Midbrain (tissue), 1 donor: ENCODE results near the gene C2CD4C.
"Not testable (repeated sequence)": the region's sequence is repeated elsewhere in the genome, so short reads cannot be mapped to it uniquely, and the experiment has no call there.

Source experiments
- DNase-seq: peaks from one replicate; lab custom pipeline; 2025; lab: John Stamatoyannopoulos, UW

The C2CD4C gene

DNA sequence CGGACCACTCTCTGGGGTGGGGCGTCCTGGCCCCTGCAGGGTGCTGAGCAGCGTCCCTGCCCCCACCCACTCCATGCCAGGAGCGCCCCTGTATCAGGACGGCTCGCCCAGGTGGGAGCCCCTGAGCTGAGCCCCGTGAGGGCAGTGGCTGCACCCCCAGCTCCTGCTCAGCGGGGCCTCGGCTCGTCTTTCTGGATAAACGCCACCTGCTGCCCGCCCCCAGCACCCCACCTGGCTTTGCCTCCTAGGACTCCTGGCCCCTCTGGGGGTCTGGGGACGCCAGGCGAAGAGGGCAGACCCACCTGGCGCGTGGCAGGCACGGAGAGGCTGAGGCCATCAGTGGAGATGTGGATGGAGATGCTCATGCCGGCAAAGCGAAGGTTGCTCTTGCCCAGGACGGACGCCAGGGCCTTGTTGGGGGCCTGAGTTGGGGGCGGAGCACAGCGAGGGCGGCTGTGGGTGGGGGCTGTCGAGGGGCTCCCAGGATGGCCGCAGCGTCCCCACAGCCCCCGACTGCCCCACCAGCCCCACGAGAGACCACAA, 29.5 kb upstream of the C2CD4C start:
- DNase-seq, result no peak

- DNase-seq, result no peak
Observed at GRCh38 chr19:437041-437440, 28.1 kb upstream of the C2CD4C start.

DNA sequence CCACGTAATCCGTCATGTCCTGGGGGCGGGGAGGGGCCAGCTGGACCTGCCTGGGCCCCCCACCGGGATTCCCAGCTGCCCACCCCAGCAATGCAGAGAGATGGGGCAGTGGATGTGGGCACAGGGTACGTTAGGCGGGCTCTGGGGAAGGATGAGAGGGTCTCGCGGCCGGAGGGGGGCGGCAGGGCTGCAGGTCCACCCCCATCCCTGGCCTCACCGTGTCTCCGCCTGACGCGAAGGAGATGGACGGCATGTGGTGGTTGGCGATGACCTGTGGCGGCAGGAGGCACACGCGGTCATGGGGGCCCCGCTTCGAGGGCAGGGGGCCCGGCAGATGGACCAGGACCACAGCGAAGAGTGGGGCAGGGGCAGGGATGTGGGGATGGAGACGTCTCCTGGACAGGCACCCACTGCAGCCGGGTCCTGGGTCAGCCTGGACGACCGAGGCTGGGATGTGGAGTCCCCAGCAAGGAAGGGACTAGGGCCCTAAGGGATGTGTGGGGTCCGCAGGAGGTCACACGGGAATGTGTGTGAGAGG, 27.5 kb upstream of the C2CD4C start:
- DNase-seq, result no peak

GRCh38 chr19:435707-436412, 26.9 kb upstream of the C2CD4C start:
- DNase-seq, result no peak

DNA sequence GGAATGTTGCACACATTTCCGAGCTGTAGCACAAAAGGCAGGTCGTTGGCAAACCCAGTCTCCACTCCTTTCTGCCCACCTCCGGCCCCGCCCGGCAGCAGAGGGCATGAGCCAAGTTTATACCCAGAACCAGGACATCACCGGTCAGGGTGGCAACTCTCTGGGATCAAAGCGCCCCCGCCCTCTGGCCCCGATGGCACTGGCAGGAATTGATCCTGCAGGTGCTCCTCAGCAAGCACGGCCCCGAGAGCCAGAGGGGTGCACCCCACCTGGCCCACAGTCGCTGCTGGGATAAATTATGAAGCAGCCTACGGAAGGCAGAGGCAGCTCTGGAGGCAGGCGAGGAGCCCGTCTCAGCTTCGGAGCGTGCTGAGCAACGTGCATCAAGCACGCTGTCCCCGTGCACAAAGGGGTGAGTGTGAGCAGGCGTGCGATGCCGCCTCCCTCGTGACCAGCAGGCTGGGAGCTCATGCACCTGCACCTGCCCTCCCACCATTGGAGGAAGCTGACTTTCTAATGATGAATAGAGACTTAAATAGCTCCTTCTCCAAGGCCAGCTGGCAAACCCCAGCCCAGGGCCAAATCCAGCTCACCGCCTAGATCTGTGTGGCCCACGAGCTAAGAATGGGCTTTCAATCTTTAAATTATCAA, 26.2 kb upstream of the C2CD4C start:
- no peak for DNase-seq

DNA sequence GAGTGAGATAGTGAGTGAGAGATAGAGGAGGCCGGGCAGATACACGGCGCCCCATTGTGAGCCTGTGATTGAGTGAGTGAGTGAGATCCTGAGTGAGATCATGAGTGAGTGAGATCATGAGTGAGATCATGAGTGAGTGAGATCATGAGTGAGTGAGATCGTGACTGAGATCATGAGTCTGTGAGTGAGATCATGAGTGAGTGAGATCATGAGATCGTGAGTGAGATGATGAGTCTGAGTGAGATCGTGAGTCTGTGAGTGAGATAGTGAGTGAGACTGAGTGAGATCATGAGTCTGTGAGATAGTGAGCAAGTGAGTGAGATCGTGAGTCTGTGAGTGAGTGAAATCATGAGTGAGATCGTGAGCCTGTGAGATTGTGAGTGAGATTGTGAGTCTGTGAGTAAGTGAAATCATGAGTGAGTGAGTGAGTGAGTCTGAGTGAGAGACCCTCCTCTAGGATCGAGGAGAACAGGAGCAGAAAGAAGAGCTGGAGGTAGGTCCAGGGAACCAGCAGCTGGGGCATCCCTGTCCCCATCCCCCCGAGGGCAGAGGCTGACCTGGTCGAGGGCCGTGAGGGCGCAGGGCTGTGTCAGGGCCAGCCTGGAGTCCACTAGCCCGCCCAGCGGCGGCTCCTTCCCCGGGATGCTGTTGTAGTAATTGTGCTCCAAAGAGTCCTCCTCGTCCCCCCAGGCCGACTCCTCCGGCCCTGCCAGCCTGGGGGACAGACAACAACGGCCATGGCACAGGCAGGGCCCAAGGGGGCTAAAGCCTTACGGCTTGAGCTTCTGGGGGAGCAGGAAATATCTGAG, 25.4 kb upstream of the C2CD4C start:
- DNase-seq, result no peak

DNA sequence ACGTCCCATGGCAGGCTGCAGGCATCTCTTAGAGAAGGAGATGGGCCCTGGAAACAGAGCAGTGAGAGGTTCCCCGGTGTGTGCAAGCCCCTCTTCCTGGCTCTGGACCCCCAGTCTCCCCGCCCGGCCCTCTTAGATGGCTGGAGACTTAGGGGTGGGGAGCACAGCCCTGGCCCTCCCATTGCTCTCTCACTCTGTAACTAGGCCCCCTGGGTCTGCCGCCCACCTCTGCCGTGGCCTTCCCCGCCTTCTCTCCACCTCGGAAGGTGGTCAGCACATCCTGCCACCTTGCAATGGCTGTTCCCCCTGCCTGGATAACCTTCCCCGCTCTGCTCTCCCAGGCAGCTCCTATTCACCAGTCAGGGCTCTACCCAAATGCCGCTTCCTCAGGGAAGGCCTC, 21.8 kb upstream of the C2CD4C start:
- no peak for DNase-seq

- no peak for DNase-seq
Observed at GRCh38 chr19:428149-428548, 19.2 kb upstream of the C2CD4C start.

DNA sequence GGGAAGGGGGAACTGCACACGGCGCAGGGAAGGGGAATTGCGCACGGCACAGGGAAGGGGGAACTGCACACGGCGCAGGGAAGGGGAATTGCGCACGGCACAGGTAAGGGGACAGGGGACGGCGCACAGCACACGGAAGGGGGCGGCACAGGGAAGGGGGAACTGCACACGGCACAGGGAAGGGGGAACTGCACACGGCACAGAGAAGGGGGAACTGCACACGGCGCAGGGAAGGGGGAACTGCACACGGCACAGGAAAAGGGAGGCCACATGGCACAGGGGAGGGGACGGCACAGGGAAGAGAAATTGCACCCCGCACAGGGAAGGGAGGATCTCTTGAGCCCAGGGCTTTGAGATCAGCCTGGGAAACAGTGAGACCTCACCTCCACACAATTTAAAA, 18.7 kb upstream of the C2CD4C start:
- DNase-seq, result not testable (repeated sequence)

GRCh38 chr19:426725-427445, 17.9 kb upstream of the C2CD4C start:
- DNase-seq, result no peak

DNA sequence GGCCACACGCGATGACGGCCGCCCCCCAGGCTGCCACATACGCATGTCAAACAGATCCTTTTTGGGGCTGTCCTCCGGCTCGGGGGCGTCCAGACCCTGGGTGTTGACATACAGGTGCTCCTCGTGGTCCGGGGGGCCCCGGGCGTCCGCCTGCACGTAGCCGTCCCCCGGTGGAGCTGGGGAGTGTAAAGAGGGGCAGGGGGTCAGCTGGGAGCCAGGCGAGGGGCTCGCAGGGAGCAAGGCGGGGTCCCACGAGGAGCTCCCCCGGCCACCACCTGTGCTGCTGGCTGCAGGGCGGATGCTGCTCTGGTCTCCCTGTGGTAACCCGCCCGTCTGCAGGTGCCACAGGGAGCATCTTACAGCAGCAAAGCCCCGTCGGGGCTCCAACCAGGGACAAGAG, 16.1 kb upstream of the C2CD4C start:
- DNase-seq, result no peak

DNA sequence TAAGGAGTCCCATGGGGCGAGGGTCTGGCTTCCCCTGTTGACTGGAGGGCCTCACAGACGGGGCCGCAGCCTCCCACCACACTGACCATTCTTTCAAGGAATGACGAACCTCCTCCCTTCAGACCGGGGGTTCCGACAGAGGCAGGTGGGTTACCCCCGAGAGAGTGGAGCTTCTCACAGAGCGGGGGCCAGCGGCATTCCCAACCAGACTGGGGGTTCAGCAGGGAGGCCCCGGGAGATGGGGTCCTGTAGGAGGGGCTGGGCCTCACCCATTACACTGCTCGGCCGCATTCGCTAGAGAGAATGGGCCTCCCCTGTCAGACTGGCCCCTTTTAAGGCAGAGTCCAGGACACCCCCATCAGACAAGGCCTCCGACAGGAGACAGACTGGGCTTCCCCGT, 15.6 kb upstream of the C2CD4C start:
- DNase-seq, result no peak

GRCh38 chr19:423691-424466, 14.9 kb upstream of the C2CD4C start:
- no peak for DNase-seq

- DNase-seq, result not testable (repeated sequence)
Observed at GRCh38 chr19:422917-423226, 13.9 kb upstream of the C2CD4C start.

DNA sequence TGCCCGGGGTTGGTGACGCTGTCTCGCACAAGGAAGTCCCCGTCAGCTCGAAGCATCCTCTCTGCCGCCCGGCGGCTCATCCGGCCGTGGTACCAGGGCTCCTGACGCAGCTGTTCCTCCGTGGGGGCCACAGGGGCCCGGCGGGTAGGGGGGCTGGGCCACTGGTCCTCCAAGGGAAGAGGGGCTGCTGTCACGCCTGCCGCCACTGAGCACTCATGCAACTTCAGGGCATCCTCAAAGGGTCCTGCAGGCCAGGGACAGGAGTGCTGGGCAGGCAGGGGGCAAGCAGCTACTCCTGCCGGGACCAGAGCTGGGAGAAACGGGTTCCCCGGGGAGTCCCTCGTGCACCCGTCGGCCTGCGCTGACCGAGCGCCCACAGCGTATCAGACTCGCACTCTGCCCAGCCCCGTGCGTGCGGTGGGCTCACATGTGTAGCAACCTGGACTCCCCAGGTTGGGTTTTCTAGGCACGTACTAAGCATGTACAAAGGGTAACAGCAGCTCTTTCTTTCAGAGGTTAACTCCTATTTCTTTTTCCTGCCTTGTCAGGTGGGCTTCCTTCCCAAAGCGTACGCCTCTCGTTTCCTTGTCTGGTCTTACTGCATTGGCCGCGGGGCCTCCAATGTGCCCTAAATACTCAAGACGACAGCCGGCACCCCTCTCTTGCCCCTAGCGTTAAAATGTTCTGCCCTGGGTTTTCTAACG, 13.4 kb upstream of the C2CD4C start:
- DNase-seq, result no peak

- no peak for DNase-seq
Observed at GRCh38 chr19:419721-420515, 11.0 kb upstream of the C2CD4C start.

DNA sequence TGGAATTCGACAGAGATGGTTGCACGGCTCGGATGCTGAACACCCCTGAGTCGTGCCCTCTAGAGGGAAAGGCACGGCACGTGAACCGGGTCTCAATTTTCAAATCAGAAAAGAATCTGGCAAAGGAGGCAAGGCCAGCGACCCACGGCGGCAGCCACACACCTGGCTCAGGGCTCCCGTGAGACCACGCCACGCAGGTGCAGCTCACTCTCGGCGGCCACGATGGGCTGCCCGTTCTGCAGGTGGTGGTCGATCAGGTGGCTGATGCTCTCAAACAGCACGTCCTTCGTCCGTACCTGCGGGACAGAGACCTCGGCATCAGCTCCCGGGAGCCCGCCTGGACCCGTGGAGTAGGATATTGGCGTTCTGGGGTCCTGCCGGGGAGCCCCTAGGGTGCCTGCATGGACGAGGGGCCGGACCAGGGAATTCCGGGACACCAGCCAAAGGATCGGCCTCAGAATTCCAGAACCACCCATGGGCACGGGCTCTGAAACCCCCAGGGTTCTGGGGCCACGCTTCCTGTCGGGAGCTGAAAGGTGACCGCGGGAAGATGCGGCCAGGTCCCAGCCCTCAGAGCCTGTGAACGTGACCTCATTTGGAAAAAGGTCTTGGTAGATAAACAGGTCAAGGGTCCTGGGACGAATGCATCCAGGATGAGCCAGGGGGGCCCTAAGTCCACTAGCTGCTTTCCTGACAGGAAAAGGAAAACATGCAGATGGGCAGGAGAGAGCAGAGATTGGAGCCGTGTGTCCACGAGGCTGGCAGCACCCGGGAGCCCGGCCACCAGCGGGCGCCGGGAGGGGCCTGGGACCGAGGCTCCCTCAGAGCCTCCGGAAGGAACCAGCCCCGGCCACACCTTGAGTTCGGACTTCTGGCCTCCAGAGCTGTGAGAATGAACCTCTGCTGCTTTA, 10.1 kb upstream of the C2CD4C start:
- DNase-seq, result no peak

DNA sequence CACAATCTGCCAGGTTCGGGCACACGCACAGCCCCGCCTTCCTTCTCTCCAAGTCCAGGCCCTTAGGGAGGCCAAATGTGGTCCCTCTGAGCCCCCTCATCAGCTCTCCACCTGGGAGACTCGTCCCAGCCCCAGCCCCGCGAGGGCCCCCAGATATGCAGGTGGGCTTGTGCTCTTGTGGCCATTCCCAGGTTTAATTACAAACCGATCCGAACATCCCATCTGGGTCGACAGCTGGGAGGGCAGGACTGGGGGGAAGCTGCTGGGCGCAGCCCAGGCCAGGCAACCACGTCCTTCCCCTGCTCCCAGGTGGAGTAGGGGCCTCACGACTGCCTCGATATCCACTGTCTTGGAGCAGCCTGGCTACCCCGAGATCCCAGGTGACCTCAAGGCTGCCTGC, 7.5 kb upstream of the C2CD4C start:
- DNase-seq, result no peak

DNA sequence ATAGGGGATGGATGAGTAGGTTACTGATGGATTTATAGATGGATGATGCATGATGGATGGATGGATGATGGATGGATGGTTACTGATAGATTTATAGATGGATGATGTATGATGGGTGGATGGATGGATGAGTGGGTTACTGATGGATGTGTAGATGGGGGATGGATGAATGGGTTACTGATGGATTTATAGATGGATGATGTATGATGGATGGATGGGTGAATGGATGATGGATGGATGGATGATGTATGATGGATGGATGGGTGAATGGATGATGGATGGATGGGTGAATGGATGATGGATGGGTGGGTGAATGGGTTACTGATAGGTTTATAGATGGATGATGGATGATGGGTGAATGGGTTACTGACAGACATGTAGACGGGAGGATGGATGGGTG, 6.3 kb upstream of the C2CD4C start:
- no peak for DNase-seq
